ENCODE data around the gene ACKR3. TPM values are rescaled to one million over a fixed set of nuclear protein-coding genes. Genes with fewer than 3 reads are reported as not detected.
A peak's percentile ranks its signal among the peaks of the same experiment; 100 is the strongest.

The ACKR3 gene
- total and polyA plus RNA-seq, 10 of the 15 experiments (the other 5 are each of a cell fraction or from before 2014, with no cell fraction given), result 3.0 to 154 (median 6.4) TPM

GRCh38 chr2:236551471-236552211 lies 18.0 kb upstream of the ACKR3 start (continued):
- no peak for TF ChIP-seq ZBTB11 (CRISPR knock-in tag; IDR thresholded peaks at IDR 0.05)

- WGBS (ENCODE audit: insufficient coverage, insufficient replicate concordance, low lambda C conversion rate, missing lambda C conversion rate), result 40% methylated on average over 6 of the region's 6 CpGs
- in situ Hi-C loops (cut with MboI) (no loop called here), intact Hi-C loops (cut with micrococcal nuclease; ENCODE audit: unreplicated experiment) (loop anchor here (2.0 kb wide), 1 partner anchor 17 kb away; the partner anchor contains the start of gene ACKR3)
- Histone ChIP-seq H3K9me3 (replicated peaks; ENCODE audit: control insufficient read depth, insufficient read depth, low read length) (peaks cover 8% of the 10 kb centered on the region; the same call in 2 of the 3 replicates), H3K9ac (ENCODE audit: control insufficient read depth, insufficient read depth, low read length) (no peak overlapping the region; the same call in 1 of the 2 replicates), H3K4me2 (ENCODE audit: control insufficient read depth, insufficient read depth) (peak overlapping the region; percentile 85), H3K27ac (ENCODE audit: control insufficient read depth, insufficient read depth) (peak overlapping the region; percentile 91), H3K4me1 (ENCODE audit: control insufficient read depth, insufficient read depth, low read length) (peaks cover 72% of the 10 kb centered on the region), H3K79me2 (ENCODE audit: control insufficient read depth, insufficient read depth, low read length) (no peaks in the 10 kb centered on the region), H3K27me3 (replicated peaks in 1 of 2; ENCODE audit: control insufficient read depth in 2 of 2, insufficient read depth in 2 of 2, low read length in 1 of 2) (no peaks in the 10 kb centered on the region), H3K36me3 (ENCODE audit: control insufficient read depth in 2 of 2, insufficient read depth in 2 of 2, low read length in 1 of 2) (no peaks in the 10 kb centered on the region), H2AFZ (ENCODE audit: control insufficient read depth, low read depth, low read length) (no peak overlapping the region), H3K4me3 (peak overlapping the region; percentile 2; the same call in 1 of the 2 replicates), H4K20me1 (ENCODE audit: control insufficient read depth, insufficient read depth) (no peaks in the 10 kb centered on the region)
- RAD21 ChIA-PET (ENCODE audit: unreplicated experiment), result interaction anchor here (1.3 to 2.8 kb wide), 3 partner anchors 8 to 39 kb away, joined by 4 to 27 read pairs (median 14); partner anchors contain the start of gene ACKR3
- CTCF ChIA-PET, result interaction anchor here (1.8 kb wide), 1 partner anchor 18 kb away, joined by 9 read pairs; the partner anchor contains the start of gene ACKR3
- no peak for DNase-seq (ENCODE audit: low read depth, low spot score)
- SMC1A ChIA-PET (ENCODE audit: uncharacterized antibody, unreplicated experiment), result interaction anchor here (2.7 to 8.5 kb wide), 2 partner anchors 15 to 17 kb away, joined by 14 to 111 read pairs; partner anchors contain the start of gene ACKR3
- peak; percentile 34 for ATAC-seq
- no TSS peak for BruUV-seq (replicated peaks)
- POLR2A ChIA-PET, result no interaction called here
- FAIRE-seq, result no peak
- TF ChIP-seq IKZF1 (conservative IDR thresholded peaks at IDR 0.05), result peak; percentile 45; the same call in 1 of the 2 replicates
- TF ChIP-seq ZBTB11 (CRISPR knock-in tag; IDR thresholded peaks at IDR 0.05), result no peak
- peak in 1 of 2 experiments; percentile 68; a peak in 1 of 4 replicates for TF ChIP-seq ETV6 (conservative IDR thresholded peaks at IDR 0.05 in 1 of 2, IDR thresholded peaks at IDR 0.05 in 1 of 2; ENCODE audit: borderline replicate concordance in 1 of 2, low read depth in 1 of 2)
- peak; percentile 18; the same call in 1 of the 2 replicates for TF ChIP-seq RELB (IDR thresholded peaks at IDR 0.05; ENCODE audit: low read depth)
- no peak for TF ChIP-seq NFYB (IDR thresholded peaks at IDR 0.05; ENCODE audit: insufficient read depth, low read depth, low read length)
- TF ChIP-seq ESRRA (IDR thresholded peaks at IDR 0.05; ENCODE audit: low read length), result no peak
- TF ChIP-seq SIX5 (IDR thresholded peaks at IDR 0.05; ENCODE audit: low read depth, low read length, severe bottlenecking), result no peak
- peak; percentile 72; the same call in 1 of the 2 replicates for TF ChIP-seq FOXM1 (IDR thresholded peaks at IDR 0.05; ENCODE audit: low read depth, low read length)
- no peak for TF ChIP-seq NR2C2 (IDR thresholded peaks at IDR 0.05; ENCODE audit: borderline replicate concordance, control insufficient read depth, insufficient read length, low read depth)
- 0 out of 4 replicates have a peak, but pooled peaks of 1 of the 2 experiments have one; percentile 13 for TF ChIP-seq IKZF2 (IDR thresholded peaks at IDR 0.05)
Measured at GRCh38 chr2:236552212-236552542, 17.4 kb upstream of the ACKR3 start.
